ENCODE measurements around the gene WWOX.

The WWOX gene

DNA sequence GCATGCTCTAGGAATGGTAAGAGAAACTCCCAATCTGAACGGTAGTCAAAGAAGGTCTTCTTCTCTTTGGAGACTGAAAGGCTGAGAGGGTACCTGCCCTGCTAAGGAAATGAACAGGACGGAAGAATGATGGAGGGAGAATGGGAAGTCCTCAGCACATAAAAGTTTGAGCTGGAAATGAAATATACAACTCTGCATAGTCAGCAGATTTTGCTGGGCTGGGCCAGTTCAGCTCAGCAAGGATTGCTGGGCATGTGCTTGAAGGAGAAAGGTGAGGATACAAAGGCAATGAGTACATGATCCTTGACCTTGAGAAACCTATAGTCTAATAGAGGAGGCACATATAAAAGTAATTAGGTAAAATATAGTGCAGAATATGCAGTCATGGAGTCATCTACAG is 831.8 kb downstream of the WWOX start:
- no peak for TF ChIP-seq CTCF (IDR thresholded peaks at IDR 0.05)
- DNase-seq (ENCODE audit: low spot score), result no peak
- Histone ChIP-seq H3K27ac (no peak overlapping the region), H3K4me3 (no peak overlapping the region)

GRCh38 chr16:78931678-78932077 is 832.2 kb downstream of the WWOX start:
- no peak for TF ChIP-seq CTCF (IDR thresholded peaks at IDR 0.05)
- Histone ChIP-seq H3K4me3 (no peak overlapping the region), H3K27ac (no peak overlapping the region)
- DNase-seq (ENCODE audit: low spot score), result no peak

- Histone ChIP-seq H3K4me3 (no peak overlapping the region), H3K27ac (no peak overlapping the region)
- no peak for DNase-seq (ENCODE audit: low spot score)
- no peak for TF ChIP-seq CTCF (IDR thresholded peaks at IDR 0.05)
These were observed 833.0 kb downstream of the WWOX start for GRCh38 chr16:78932355-78932943.

DNA sequence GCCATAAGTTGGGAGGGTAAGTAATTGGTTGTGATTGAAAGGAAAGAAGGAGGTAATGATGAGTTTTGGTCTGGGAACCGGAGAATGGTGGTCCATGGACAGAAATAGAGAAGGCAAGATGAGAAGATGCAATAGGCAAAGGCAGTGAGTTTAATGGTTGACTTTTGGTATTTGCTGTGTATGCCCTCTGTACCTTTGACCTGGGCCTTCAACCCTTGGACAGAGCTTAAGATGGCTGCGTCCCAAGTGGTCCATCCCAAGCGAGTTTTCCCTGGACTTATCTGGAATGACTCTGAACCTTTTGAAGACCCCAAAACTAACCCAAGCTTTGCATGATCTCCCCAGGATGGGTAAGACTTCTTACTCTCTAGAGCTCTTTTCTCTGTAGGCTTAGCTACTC is 836.6 kb downstream of the WWOX start:
- no peak for DNase-seq (ENCODE audit: low spot score)

DNA sequence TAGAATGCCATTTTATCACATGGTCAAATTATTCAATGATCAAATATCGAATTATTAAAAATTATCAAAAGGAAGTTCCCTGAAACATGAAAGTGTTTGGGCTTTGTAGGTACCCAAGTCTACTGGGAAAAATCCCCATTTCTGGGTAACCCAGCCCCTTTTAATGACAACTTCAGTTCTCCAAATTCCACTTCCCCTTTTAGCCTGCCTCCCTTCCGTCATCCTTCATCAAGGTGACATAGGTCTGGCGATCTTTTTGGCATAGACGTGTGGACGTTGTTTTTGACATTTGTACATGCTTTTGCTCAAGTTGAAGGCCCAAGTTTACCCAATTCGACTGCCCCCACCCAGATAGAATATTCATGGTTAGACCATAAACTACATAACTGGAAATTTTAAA is 840.1 kb downstream of the WWOX start:
- no peak for TF ChIP-seq CTCF (IDR thresholded peaks at IDR 0.05)
- no peak overlapping the region for H3K27ac ChIP-seq
- no peak for DNase-seq (ENCODE audit: low spot score)
- H3K4me3 ChIP-seq, result no peak overlapping the region

More for the DNA sequence above, 836.6 kb downstream of the WWOX start:
- no peak overlapping the region for H3K4me3 ChIP-seq
- TF ChIP-seq CTCF (IDR thresholded peaks at IDR 0.05), result no peak
- H3K27ac ChIP-seq, result no peak overlapping the region

DNA sequence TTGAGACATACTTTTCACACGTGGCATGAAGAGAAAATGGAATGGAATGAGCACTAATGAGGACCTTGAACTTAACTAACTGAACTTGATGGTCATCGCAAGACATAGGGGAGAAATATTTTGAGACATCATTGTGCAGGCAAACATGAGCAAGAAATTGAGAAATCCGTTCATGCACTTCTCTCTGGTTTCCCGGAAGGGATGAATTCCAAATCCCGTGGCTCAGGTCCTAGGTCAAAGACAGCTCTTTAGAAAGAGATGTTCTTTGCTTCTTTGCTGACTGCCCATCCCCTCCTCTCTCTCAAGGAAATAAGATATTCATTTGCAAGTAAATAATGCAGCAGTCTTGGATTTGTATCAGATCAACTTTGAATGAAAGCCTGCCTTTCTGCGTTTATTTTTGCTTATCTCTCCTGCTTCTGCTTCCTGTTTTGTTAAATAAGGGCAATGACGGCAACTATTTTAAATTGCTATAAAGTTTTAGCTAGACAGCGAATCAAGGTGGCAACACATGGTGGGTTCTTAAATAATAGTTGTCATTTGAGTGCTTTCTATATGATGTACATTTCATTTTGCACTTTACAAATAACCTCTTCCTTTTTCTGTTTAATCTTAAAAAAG is 843.3 kb downstream of the WWOX start:
- H3K4me3 ChIP-seq, result no peak overlapping the region
- DNase-seq (ENCODE audit: low spot score), result no peak
- TF ChIP-seq CTCF (IDR thresholded peaks at IDR 0.05), result no peak

GRCh38 chr16:78945336-78945735 is 845.9 kb downstream of the WWOX start:
- TF ChIP-seq CTCF (IDR thresholded peaks at IDR 0.05), result no peak
- Histone ChIP-seq H3K27ac (no peak overlapping the region), H3K4me3 (no peak overlapping the region)
- no peak for DNase-seq (ENCODE audit: low spot score)

More for the DNA sequence above, 843.3 kb downstream of the WWOX start:
- no peak overlapping the region for H3K27ac ChIP-seq

All from coronary artery (tissue), 2 donors.